GM21528 (cell line): ENCODE data around the gene STT3B.
A peak's percentile ranks its signal among the peaks of the same experiment; 100 is the strongest.
"Not testable (repeated sequence)": the region's sequence is repeated elsewhere in the genome, so short reads cannot be mapped to it uniquely, and the experiment has no call there.

ENCODE experiments used
- ATAC-seq: cut with Tn5 transposase; IDR thresholded peaks from one replicate; pipeline ENCODE4 v1.9.1; 2021; ENCODE audit warnings: mild to moderate bottlenecking, moderate library complexity; ENCODE audit not compliant: unreplicated experiment, low FRiP score

Gene STT3B

GRCh38 chr3:31532587-31533168 lies at the start of gene STT3B:
Gene STT3B, plus strand, starts transcription at chr3:31532925. Its CDS starts 74 bp downstream, at chr3:31532999.
- peak; percentile 71 for ATAC-seq

DNA sequence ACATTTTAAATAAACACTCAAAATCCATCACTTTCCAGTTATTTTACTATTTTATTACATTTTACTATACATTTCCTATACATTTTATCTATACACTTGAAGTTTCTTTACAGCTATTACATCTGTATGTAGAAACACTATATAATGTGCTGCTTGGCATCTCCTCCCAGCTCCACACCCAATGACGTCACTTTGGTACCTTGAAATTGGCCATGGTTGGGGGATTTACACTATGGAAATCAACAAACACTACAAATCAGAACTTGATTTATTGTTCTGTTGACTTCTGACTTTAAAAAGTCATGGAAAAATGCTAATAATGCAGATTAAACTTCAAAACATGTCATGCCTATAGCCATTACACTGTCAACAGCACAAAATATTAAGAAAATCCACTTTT lies 48.9 kb upstream of the STT3B start:
- ATAC-seq = no peak

DNA sequence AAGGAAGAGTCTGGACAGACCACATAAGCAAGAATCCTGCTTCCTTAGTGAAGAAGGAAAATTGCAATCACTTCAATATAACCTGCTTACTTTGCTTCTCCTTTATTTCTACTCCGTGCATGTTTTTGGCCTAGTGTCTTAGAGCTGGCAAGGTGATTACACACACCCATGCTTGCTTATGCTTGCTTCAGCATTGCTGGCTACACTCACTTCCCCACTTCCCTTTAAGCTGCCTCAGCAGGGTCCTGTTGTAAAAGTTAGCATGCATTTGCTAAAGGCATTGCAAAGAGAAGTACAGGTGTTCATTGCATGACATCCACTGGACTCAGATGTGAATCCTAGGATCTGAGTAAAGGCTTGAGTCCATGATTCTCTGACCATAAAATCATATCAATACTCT lies 47.5 kb upstream of the STT3B start:
- no peak for ATAC-seq

DNA sequence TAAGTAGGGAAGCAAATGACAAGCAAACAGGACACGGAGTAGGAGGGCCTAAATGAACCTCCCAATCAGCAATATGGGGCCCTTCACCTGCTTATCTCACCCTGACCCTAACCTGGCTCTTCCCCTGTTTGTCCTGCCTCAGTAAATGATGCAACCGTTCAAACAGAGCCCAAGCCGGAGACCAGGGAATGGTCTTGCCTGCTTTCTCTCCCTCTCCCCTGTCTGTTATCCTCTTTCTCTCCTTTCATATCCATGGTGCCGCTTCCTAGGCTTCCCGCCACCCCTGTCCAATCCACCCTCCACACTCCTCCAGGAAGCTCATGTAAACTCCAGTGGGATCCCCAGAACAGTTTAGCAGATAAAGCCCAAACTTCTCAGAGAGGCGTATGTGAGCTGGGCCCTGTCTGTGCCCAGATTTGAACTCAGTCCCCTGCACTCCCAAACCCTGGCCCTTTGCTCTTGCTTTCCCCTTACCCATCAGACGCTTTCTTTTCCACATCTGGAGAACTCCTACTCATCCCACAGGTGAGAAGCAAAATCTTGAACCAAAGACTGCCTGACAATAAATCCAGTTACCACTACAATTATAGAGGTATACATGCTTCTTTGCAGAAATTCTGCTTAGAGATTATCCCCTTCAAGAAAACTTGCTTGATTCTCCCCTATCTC lies 45.7 kb upstream of the STT3B start:
- ATAC-seq = no peak

GRCh38 chr3:31488475-31489017 lies 44.2 kb upstream of the STT3B start:
- no peak for ATAC-seq

DNA sequence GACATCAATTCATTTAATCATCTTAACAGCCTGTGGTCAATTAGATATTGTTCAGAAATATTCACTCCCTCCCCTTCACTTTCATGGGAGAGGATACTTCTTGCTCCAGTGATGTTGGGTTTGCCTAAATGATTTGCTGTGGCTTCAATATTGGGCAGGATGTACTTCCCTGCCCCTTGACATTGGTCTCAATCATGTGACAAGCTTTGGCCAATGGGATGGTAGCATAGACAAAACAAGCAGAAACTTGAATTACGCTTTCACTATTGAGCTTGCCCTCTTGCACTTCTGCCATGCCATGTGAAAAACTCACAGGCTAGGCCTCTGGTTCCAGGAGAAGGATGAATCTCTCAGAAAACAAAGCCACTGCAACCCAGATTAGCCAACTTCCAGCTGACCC lies 42.2 kb upstream of the STT3B start:
- ATAC-seq = no peak

- ATAC-seq = no peak
Observed at GRCh38 chr3:31491660-31492059, 41.1 kb upstream of the STT3B start.

- ATAC-seq = no peak
Observed at GRCh38 chr3:31493149-31493548, 39.6 kb upstream of the STT3B start.

- ATAC-seq = no peak
Observed at GRCh38 chr3:31495971-31496665, 36.6 kb upstream of the STT3B start.

GRCh38 chr3:31498791-31499190 lies 33.9 kb upstream of the STT3B start:
- no peak for ATAC-seq

- ATAC-seq = no peak
Observed at GRCh38 chr3:31499281-31499680, 33.4 kb upstream of the STT3B start.

DNA sequence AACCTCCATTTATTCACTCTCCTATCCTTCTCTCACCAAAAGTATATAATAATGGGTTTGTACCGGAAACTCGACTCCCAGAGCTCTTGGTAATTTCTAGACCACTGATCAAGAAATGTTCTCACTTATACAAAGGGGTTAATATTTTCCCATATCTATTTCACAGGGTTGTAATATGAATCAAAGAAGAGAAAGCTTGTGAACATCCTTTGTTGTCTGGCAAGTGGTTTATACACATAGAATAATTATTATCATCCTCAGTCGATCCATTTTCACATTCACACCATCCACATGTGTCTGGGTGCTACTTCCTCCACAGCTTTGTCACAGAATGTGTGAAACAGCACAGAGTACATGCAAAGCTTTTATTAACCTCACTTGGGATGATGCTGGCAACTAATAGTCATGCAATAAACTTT lies 29.9 kb upstream of the STT3B start:
- no peak for ATAC-seq

- ATAC-seq = no peak
Observed at GRCh38 chr3:31503456-31503855, 29.3 kb upstream of the STT3B start.

DNA sequence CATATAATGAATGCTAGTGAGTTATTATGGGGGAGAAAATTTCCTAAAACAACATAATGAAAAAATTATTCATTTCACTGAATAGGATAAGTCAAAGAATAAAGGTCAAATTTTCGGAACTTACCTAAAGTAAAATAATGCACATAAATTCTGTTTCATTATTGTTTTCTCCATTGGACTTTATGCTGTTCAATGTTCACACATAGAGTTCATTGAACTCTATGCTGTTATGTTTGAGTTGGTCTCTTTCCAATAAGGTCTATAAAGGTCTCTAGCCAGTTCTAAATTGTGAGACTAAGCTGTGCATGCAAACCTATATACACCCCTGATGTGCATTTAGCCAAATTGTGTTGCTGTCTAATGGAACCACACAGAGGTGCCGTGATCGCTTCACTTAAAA lies 28.5 kb upstream of the STT3B start:
- ATAC-seq = no peak

DNA sequence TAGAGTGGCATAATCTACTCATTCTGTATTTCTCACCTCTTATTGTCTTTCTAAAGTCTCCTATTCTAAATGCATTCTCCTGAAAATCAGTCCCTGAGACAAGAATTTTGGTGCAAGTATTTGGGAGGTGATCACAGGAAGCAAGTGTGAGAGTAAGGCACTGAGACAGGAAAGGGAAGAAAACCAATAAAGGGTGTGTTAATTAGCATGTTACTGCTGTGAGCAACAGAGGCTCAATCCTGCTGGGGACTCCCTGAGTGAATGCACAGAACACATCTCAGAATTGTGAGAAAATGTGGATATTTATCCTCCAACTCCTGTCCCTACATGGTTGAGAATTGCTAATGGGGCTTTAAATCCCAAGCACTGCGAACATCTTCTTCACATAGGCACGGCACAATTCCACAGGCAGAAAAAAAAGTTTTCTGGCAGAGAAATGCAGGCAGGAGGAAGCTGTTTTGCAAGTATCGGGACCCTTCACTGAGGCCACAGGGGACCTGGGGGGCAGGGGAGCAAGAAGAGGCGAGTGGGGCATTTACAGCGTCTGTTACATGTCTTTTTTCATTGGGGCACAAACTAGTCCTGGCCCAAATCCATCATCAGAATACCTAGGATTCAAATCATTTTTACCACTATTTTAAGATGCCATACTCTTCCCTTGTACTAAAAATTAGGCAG lies 27.2 kb upstream of the STT3B start:
- ATAC-seq = no peak

- ATAC-seq = not testable (repeated sequence)
Observed at GRCh38 chr3:31506515-31506914, 26.2 kb upstream of the STT3B start.

DNA sequence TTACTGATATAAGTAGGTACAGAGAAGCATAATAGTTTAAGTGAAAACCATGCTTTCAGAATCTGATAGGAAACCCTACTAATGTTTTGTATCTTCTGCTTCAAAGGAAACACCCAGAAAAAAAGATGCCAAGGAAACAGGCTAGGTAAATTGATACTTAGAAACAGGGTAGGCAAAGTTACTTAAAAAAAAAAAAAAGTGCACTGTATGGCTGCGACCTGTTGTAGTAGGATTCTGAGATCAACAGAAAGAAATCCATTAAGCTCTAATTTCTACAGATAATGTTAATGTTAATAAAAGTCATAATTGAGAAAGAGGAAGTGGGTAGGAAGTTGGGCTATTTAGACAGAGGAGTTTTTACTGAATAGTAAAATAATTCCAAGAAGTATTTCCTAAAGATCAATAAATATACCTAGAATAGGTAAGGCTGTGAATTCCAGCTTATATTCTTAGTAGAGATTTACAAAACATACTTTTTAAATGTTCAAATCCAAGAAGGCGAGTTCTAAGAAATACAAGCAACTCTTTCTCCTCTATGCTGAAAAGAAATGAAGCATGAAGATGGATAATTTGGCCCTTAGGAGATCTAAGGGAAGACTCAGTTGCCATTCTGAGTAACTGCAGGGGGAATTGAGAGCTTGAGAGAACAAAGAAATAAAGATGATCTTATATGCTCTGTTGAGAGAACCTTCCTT lies 24.1 kb upstream of the STT3B start:
- no peak for ATAC-seq

DNA sequence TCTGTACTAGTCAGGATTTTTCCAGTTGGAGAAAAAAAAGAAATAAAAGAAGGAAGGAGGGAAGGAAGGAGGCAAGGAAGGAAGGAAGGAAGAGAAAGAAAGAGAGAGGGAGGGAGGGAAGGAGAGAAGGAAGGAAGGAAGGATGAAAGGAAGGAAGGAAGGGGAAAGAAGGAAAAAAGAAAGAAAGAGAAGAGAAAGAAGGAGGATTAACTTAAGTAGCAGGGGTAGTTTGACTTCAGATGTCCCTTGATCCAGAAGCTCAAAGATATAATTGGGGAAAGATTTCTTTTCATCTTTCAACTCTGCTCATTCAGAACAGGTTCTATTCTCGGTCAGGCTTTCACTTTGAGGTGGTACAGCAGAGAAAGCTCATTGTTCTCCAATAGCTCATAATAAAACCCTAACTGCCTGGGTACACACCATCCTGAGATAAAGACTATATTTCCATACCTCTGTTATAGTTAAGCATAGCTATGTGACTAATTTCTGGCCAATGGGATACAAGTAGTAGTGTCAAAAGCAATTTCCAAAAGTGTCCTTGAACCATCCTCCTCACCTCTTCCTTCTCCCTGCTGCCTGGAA lies 23.5 kb upstream of the STT3B start:
- ATAC-seq = no peak

DNA sequence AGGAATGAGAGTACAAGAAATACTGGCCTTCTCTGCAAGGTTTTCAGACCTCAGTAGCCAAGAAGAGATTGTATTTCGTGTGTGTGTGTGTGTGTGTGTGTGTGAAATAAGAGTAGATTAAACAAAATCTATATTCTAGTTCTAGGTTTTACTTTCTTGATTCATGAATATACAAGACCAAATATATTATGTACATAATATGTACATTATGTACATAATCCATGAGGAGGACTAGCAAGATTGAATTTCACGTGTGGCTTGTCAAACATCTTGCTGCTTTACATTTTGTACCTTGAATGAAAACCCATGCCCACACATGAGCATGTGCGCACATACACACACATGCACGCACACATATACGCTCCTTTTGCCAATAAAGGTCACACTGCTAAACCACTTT lies 18.2 kb upstream of the STT3B start:
- no peak for ATAC-seq
